MCF 10A (cell line): ENCODE results near the gene SEL1L2. TPM values are rescaled to one million over a fixed set of nuclear protein-coding genes. Genes with fewer than 3 reads are reported as not detected.

Source experiments
- BruUV-seq: library from RNA; stranded (reverse); fragments of 400-500 nt; replicated peaks from 2 replicates; lab custom pipeline; 2021; lab: Mats Ljungman, UMichigan
- CTCF ChIA-PET: fragments of 300-600 bp; sonication (Branson Sonifier 250); formaldehyde crosslinking; extraction: SDS; loops from one replicate; lab custom pipeline; 2021; ENCODE audit warnings: antibody characterized with exemption, inconsistent platforms; lab: Yijun Ruan, JAX
- POLR2A ChIA-PET: fragments of 300-600, 350-650 bp; sonication (Branson Sonifier 250); formaldehyde crosslinking; extraction: SDS; loops from one replicate; lab custom pipeline; 2020; ENCODE audit warnings: antibody characterized with exemption, inconsistent platforms; lab: Yijun Ruan, JAX
- DNase-seq: peaks from one replicate; pipeline ENCODE4 v3.0.0-alpha.2; 2018; ENCODE audit not compliant: unreplicated experiment
- H3K27ac Mint-ChIP-seq: one replicate; pipeline ENCODE4 v1.8.0; 2022; ENCODE audit warnings: mild to moderate bottlenecking, low read depth, mixed read lengths; ENCODE audit not compliant: unreplicated experiment
- H3K27me3 Mint-ChIP-seq: one replicate; pipeline ENCODE4 v1.8.0; 2022; ENCODE audit warnings: mixed read lengths; ENCODE audit not compliant: insufficient read depth, unreplicated experiment
- H3K36me3 Mint-ChIP-seq: one replicate; pipeline ENCODE4 v1.8.0; 2022; ENCODE audit warnings: mild to moderate bottlenecking, moderate library complexity, mixed read lengths; ENCODE audit not compliant: insufficient read depth, unreplicated experiment
- H3K4me1 Mint-ChIP-seq: one replicate; pipeline ENCODE4 v1.8.0; 2022; ENCODE audit warnings: mixed read lengths; ENCODE audit not compliant: insufficient read depth, unreplicated experiment
- H3K4me3 Mint-ChIP-seq: one replicate; pipeline ENCODE4 v1.8.0; 2022; ENCODE audit warnings: mild to moderate bottlenecking, moderate library complexity, mixed read lengths; ENCODE audit not compliant: unreplicated experiment
- H3K9me3 Mint-ChIP-seq: one replicate; pipeline ENCODE4 v1.8.0; 2022; ENCODE audit warnings: mixed read lengths; ENCODE audit not compliant: unreplicated experiment
- intact Hi-C: fragments of 100-400 bp; cut with micrococcal nuclease; formaldehyde crosslinking; loops from 2 replicates; pipeline ENCODE4 v1.14.1; 2022
- total RNA-seq: library from RNA; stranded (reverse); gene quantifications from 2 replicates; pipeline ENCODE4 v1.2.3, GENCODE V29; 2022
- TF ChIP-seq, protein P1 (sequence below): fragments of 200-600 bp; IDR thresholded peaks from one replicate; pipeline ENCODE4 v1.8.0; 2022; ENCODE audit warnings: antibody characterized with exemption, mild to moderate bottlenecking; ENCODE audit not compliant: unreplicated experiment

Gene SEL1L2
- total RNA-seq, 1 experiment from 2014 or later, result not detected

DNA sequence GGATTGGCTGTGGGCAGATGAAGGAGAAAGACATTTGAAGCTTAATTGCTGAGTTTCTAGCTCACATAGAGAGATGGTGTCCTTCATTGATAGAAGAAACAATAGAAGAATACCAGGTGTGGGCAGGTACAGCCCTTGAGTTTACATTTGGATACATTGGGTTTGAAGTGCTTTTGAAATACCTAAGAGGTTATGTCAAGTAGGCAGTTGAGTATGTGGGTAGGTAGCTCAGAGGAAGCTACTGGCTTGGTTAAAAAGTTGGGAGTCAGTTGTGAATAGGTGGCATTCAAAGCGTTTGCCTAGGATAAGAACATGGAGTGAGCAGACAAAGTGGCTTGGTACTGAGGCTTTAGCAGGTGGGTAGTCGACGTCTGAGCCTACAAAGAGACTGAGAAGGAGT is 180.6 kb downstream of the SEL1L2 start:
- no peaks in the 10 kb centered on the region for H3K4me1 Mint-ChIP-seq
- peaks cover 40% of the 10 kb centered on the region for H3K36me3 Mint-ChIP-seq
- H3K9me3 Mint-ChIP-seq, result no peaks in the 10 kb centered on the region
- POLR2A ChIA-PET, result interaction anchor here (0.7 kb wide), 2 partner anchors 8 to 64 kb away, joined by 3 to 4 read pairs; no protein-coding TSS in a partner anchor
- H3K27me3 Mint-ChIP-seq, result no peaks in the 10 kb centered on the region
- intact Hi-C loops, result no loop called here
- H3K27ac Mint-ChIP-seq, result no peak overlapping the region
- CTCF ChIA-PET, result interaction anchor here (9.2 kb wide), 1 partner anchor 9 kb away, joined by 100 read pairs; no protein-coding TSS in a partner anchor
- TF ChIP-seq, protein P1, sequence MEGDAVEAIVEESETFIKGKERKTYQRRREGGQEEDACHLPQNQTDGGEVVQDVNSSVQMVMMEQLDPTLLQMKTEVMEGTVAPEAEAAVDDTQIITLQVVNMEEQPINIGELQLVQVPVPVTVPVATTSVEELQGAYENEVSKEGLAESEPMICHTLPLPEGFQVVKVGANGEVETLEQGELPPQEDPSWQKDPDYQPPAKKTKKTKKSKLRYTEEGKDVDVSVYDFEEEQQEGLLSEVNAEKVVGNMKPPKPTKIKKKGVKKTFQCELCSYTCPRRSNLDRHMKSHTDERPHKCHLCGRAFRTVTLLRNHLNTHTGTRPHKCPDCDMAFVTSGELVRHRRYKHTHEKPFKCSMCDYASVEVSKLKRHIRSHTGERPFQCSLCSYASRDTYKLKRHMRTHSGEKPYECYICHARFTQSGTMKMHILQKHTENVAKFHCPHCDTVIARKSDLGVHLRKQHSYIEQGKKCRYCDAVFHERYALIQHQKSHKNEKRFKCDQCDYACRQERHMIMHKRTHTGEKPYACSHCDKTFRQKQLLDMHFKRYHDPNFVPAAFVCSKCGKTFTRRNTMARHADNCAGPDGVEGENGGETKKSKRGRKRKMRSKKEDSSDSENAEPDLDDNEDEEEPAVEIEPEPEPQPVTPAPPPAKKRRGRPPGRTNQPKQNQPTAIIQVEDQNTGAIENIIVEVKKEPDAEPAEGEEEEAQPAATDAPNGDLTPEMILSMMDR, result no peak
- H3K4me3 Mint-ChIP-seq, result no peak overlapping the region
- DNase-seq, result no peak
- no TSS peak for BruUV-seq

DNA sequence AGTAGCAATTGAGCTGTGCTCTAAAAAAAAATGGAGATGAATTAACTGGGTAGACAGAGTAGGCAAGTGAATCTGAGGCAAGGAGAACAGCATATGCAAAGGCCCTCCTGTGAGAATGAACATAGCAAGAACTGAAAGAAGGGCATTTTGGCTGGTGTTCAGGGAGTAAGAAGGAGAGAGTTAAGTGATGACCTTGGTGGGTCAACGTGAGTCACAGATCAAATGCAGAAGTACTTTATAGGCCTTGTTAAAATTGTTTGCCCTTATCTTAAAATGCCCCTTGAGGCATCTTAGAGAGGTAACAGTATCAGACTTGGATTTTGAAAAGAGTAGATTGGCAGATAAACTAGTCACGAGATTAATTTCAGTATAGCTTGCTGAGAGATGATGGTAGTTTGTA is 181.0 kb downstream of the SEL1L2 start:
- no peak for DNase-seq
- peaks cover 37% of the 10 kb centered on the region for H3K36me3 Mint-ChIP-seq
- H3K4me3 Mint-ChIP-seq, result no peak overlapping the region
- CTCF ChIA-PET, result interaction anchor here (9.2 kb wide), 1 partner anchor 10 kb away, joined by 100 read pairs; no protein-coding TSS in a partner anchor
- BruUV-seq, result no TSS peak
- intact Hi-C loops, result no loop called here
- H3K27ac Mint-ChIP-seq, result no peak overlapping the region
- TF ChIP-seq, protein P1, result no peak
- H3K4me1 Mint-ChIP-seq, result no peaks in the 10 kb centered on the region
- no peaks in the 10 kb centered on the region for H3K9me3 Mint-ChIP-seq
- H3K27me3 Mint-ChIP-seq, result no peaks in the 10 kb centered on the region
- POLR2A ChIA-PET, result interaction anchor here (0.7 kb wide), 2 partner anchors 9 to 170 kb away, joined by 3 read pairs; no protein-coding TSS in a partner anchor

DNA sequence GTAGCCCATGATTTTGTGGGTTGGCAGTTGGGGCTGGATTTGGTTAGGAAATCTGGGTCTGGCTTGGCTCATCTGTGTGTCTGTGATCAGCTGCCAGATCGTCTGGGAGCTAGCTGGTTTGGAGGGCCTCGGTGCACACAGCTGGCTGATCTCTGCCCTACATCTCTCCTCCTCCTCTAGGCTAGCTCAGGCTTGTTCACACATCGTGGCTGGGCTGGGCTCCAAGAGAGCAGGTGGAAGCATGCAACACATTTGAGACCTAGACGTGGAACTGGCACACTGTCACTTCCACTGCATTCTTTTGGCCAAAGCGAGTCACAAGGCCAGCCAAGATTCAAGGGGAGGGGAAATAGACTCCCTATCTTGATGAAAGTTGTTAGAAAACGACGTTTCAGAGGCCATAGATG is 189.7 kb downstream of the SEL1L2 start:
- ChIA-PET CTCF (interaction anchor here (0.6 to 5.7 kb wide), 6 partner anchors 12 to 254 kb away, joined by 3 to 48 read pairs (median 9); partner anchors contain the start of genes ESF1 and NDUFAF5), POLR2A (interaction anchor here (0.6 to 12.9 kb wide), 14 partner anchors 10 to 1197 kb away, joined by 3 to 121 read pairs (median 4); partner anchors contain the start of genes ESF1, MACROD2 and NDUFAF5)
- peak; percentile 98 for DNase-seq
- peak overlapping the region; percentile 7 for H3K27ac Mint-ChIP-seq
- no peaks in the 10 kb centered on the region for H3K27me3 Mint-ChIP-seq
- peaks cover 21% of the 10 kb centered on the region for H3K4me1 Mint-ChIP-seq
- peaks cover 76% of the 10 kb centered on the region for H3K36me3 Mint-ChIP-seq
- intact Hi-C loops, result no loop called here
- TF ChIP-seq, protein P1, result no peak
- peak overlapping the region; percentile 39 for H3K4me3 Mint-ChIP-seq
- no TSS peak for BruUV-seq
- H3K9me3 Mint-ChIP-seq, result no peaks in the 10 kb centered on the region

DNA sequence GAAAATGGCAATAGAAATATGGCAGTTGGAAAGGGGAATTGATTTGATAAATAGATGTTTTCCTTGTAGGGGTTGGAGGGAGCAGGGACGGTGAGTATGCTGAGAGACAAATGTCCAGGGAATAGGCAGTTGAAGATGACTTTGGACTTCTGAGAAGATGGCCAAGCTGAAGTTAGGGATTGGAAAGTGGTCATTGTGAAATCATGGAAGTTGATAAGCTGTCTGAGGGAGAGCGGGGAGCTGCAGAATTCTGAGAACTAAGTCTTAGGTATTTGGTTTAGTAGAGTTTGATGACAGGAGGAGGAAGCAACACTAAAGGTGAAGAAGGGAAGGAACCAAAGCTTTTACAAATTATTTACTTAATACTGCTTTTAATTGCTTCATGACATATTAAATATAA is 190.4 kb downstream of the SEL1L2 start:
- ChIA-PET CTCF (interaction anchor here (0.5 to 5.7 kb wide), 7 partner anchors 12 to 254 kb away, joined by 3 to 48 read pairs (median 6); partner anchors contain the start of genes ESF1 and NDUFAF5), POLR2A (interaction anchor here (0.8 to 12.9 kb wide), 9 partner anchors 9 to 255 kb away, joined by 3 to 121 read pairs (median 6); partner anchors contain the start of genes ESF1, MACROD2 and NDUFAF5)
- intact Hi-C loops, result no loop called here
- TF ChIP-seq, protein P1, result no peak
- BruUV-seq, result no TSS peak
- Mint-ChIP-seq H3K27ac (peak overlapping the region; percentile 7), H3K9me3 (no peaks in the 10 kb centered on the region), H3K36me3 (peaks cover 78% of the 10 kb centered on the region), H3K27me3 (no peaks in the 10 kb centered on the region), H3K4me1 (peaks cover 21% of the 10 kb centered on the region), H3K4me3 (peak overlapping the region; percentile 17)
- no peak for DNase-seq

Other genes starting within 250 kb of the SEL1L2 start
- gene ESF1, start 205.7 kb downstream of the SEL1L2 start, total RNA-seq, result 17.4 and 21.2 TPM in 2 replicates
- gene NDUFAF5, start 205.6 kb downstream of the SEL1L2 start, total RNA-seq, result 43.4 and 44.1 TPM in 2 replicates
- 2.3 and 3.1 TPM in 2 replicates for gene MACROD2, start 4.9 kb upstream of the SEL1L2 start, total RNA-seq